Gastrocnemius medialis (tissue), 4 donors: ENCODE measurements around the gene LRRC72. TPM values are rescaled to one million over a fixed set of nuclear protein-coding genes. Genes with fewer than 3 reads are reported as not detected.

ENCODE experiments used
- ATAC-seq, 2 donors: fragments of 150-250 bp; one replicate each; pipeline ENCODE4 v1.9.1; 2016
- DNase-seq, 2 donors: peaks; one replicate each; pipeline ENCODE4 v3.0.0-alpha.2; 2019
- H3K27ac ChIP-seq, 4 donors: fragments of 200-600 bp; sonication (generic); 1 replicate in 1 of 4; 2 replicates in 3 of 4; pipeline ENCODE4 v1.5.1; 2016 to 2018; ENCODE audit warnings: mild to moderate bottlenecking in 2 of 4, moderate library complexity in 1 of 4
- H3K27me3 ChIP-seq, 3 donors: fragments of 200-600 bp; sonication (generic) in 2 of 3; 1 replicate in 1 of 3; 2 replicates in 2 of 3; pipeline versions ENCODE4 v1.5.1 to v1.6.0; 2016 to 2019; ENCODE audit warnings: mild to moderate bottlenecking in 1 of 3, moderate library complexity in 1 of 3
- H3K36me3 ChIP-seq, 2 donors: fragments of 200-600 bp; sonication (generic) in 1 of 2; one replicate each; pipeline ENCODE4 v1.5.1; 2017 to 2018
- H3K4me1 ChIP-seq, 2 donors: fragments of 200-600 bp; sonication (generic) in 1 of 2; one replicate each; pipeline ENCODE4 v1.5.1; 2016 to 2017; ENCODE audit warnings: mild to moderate bottlenecking in 2 of 2
- H3K4me3 ChIP-seq, 4 donors: fragments of 200-600 bp; sonication (generic) in 3 of 4; 1 replicate in 1 of 4; 2 replicates in 3 of 4; pipeline ENCODE4 v1.5.1; 2016 to 2019; ENCODE audit warnings: mild to moderate bottlenecking in 2 of 4
- H3K9me3 ChIP-seq, 3 donors: fragments of 200-600 bp; sonication (generic) in 2 of 3; 1 replicate in 1 of 3; 2 replicates in 2 of 3; pipeline ENCODE4 v1.5.1; 2016 to 2019
- CTCF ChIP-seq, 5 experiments: fragments of 450-650 bp in 3 of 5; fragments of 200-600 bp in 2 of 5; sonication (generic) in 2 of 5; IDR thresholded peaks in 4 of 5; conservative IDR thresholded peaks in 1 of 5; 1 replicate in 4 of 5; 2 replicates in 1 of 5; pipeline ENCODE4 v1.5.1; 2016 to 2019; ENCODE audit warnings: antibody characterized with exemption in 5 of 5, mild to moderate bottlenecking in 3 of 5, moderate library complexity in 3 of 5
- POLR2A ChIP-seq, 2 donors: fragments of 450-650 bp; IDR thresholded peaks; one replicate each; pipeline ENCODE4 v1.6.1; 2017; ENCODE audit warnings: antibody characterized with exemption in 2 of 2, mild to moderate bottlenecking in 2 of 2, moderate library complexity in 2 of 2
- in situ Hi-C, 4 donors: fragments of 200-750 bp; cut with MboI; loops; one replicate each; pipeline versions ENCODE4 v1.15.0 to v1.8.0; 2017; ENCODE audit warnings: low sequenced_read_pairs in 4 of 4
- intact Hi-C: fragments of 100-400 bp; cut with DNase I; formaldehyde crosslinking; loops from one replicate; pipeline ENCODE4 v1.15.1; 2023; ENCODE audit warnings: low total_unique reads
- total RNA-seq, 4 donors: library from RNA; depleted of rRNA; stranded (reverse); fragments of >200 nt; gene quantifications; one replicate each; pipeline versions ENCODE4 v1.1.0 to v1.2.3, GENCODE V29; 2016

The LRRC72 gene
- total RNA-seq, 4 donors from 2014 or later, result not detected

GRCh38 chr7:16571941-16572340, 45.3 kb downstream of the LRRC72 start:
- Histone ChIP-seq H3K36me3 (no peaks in the 10 kb centered on the region), H3K27ac (no peak overlapping the region), H3K9me3 (no peaks in the 10 kb centered on the region), H3K4me3 (no peak overlapping the region), H3K27me3 (no peaks in the 10 kb centered on the region), H3K4me1 (no peaks in the 10 kb centered on the region)
- TF ChIP-seq CTCF (IDR thresholded peaks at IDR 0.05 in 4 of 5, conservative IDR thresholded peaks at IDR 0.05 in 1 of 5) (no peak), POLR2A (IDR thresholded peaks at IDR 0.05) (no peak)
- in situ Hi-C loops (loop anchor here in 2 of 4 donors (25.0 kb wide), 2 partner anchors 110 to 1260 kb away; partner anchors contain the start of gene SOSTDC1 (in 1 of the 2)), intact Hi-C loops (no loop called here)
- no peak for DNase-seq
- ATAC-seq, result no peak

- TF ChIP-seq POLR2A (IDR thresholded peaks at IDR 0.05) (no peak), CTCF (IDR thresholded peaks at IDR 0.05 in 4 of 5, conservative IDR thresholded peaks at IDR 0.05 in 1 of 5) (no peak)
- Histone ChIP-seq H3K4me1 (no peaks in the 10 kb centered on the region), H3K9me3 (no peaks in the 10 kb centered on the region), H3K27me3 (no peaks in the 10 kb centered on the region), H3K4me3 (no peak overlapping the region), H3K27ac (no peak overlapping the region), H3K36me3 (no peaks in the 10 kb centered on the region)
- ATAC-seq (no peak), DNase-seq (no peak)
- in situ Hi-C loops, result loop anchor here in 1 of 4 donors (25.0 kb wide), 1 partner anchor 333 kb away; no protein-coding TSS in a partner anchor
- intact Hi-C loops, result no loop called here
Observed at GRCh38 chr7:16579216-16579615, 52.6 kb downstream of the LRRC72 start.

- Histone ChIP-seq H3K27ac (no peak overlapping the region), H3K9me3 (no peaks in the 10 kb centered on the region), H3K4me1 (no peaks in the 10 kb centered on the region), H3K27me3 (no peaks in the 10 kb centered on the region), H3K36me3 (no peaks in the 10 kb centered on the region), H3K4me3 (no peak overlapping the region)
- DNase-seq (no peak), ATAC-seq (no peak)
- TF ChIP-seq POLR2A (IDR thresholded peaks at IDR 0.05), result no peak
- TF ChIP-seq CTCF (IDR thresholded peaks at IDR 0.05 in 4 of 5, conservative IDR thresholded peaks at IDR 0.05 in 1 of 5), result no peak
- in situ Hi-C loops (loop anchor here in 1 of 4 donors (25.0 kb wide), 1 partner anchor 331 kb away; no protein-coding TSS in a partner anchor), intact Hi-C loops (no loop called here)
Observed at GRCh38 chr7:16581286-16581685, 54.7 kb downstream of the LRRC72 start.

- Histone ChIP-seq H3K27me3 (no peaks in the 10 kb centered on the region), H3K27ac (no peak overlapping the region), H3K4me3 (no peak overlapping the region), H3K4me1 (peaks cover 0 to 4% of the 10 kb centered on the region in 2 donors), H3K9me3 (no peaks in the 10 kb centered on the region), H3K36me3 (no peaks in the 10 kb centered on the region)
- ATAC-seq (no peak), DNase-seq (no peak)
- intact Hi-C loops (no loop called here), in situ Hi-C loops (loop anchor here in 1 of 4 donors (25.0 kb wide), 1 partner anchor 328 kb away; no protein-coding TSS in a partner anchor)
- TF ChIP-seq POLR2A (IDR thresholded peaks at IDR 0.05) (no peak), CTCF (IDR thresholded peaks at IDR 0.05 in 4 of 5, conservative IDR thresholded peaks at IDR 0.05 in 1 of 5) (no peak)
Observed at GRCh38 chr7:16583834-16584233, 57.2 kb downstream of the LRRC72 start.

- Histone ChIP-seq H3K9me3 (no peaks in the 10 kb centered on the region), H3K27me3 (no peaks in the 10 kb centered on the region), H3K4me1 (peaks cover 0 to 4% of the 10 kb centered on the region in 2 donors), H3K27ac (no peak overlapping the region), H3K4me3 (no peak overlapping the region), H3K36me3 (no peaks in the 10 kb centered on the region)
- ATAC-seq (no peak), DNase-seq (no peak)
- TF ChIP-seq POLR2A (IDR thresholded peaks at IDR 0.05), result no peak
- TF ChIP-seq CTCF (IDR thresholded peaks at IDR 0.05 in 4 of 5, conservative IDR thresholded peaks at IDR 0.05 in 1 of 5), result no peak
- intact Hi-C loops, result no loop called here
- in situ Hi-C loops, result loop anchor here in 1 of 4 donors (25.0 kb wide), 1 partner anchor 327 kb away; no protein-coding TSS in a partner anchor
Observed at GRCh38 chr7:16585540-16585939, 58.9 kb downstream of the LRRC72 start.
